ENCODE data around the gene HNRNPR. TPM values are rescaled to one million over a fixed set of nuclear protein-coding genes. Genes with fewer than 3 reads are reported as not detected.

HNRNPR gene
- total and polyA plus RNA-seq, 9 of the 15 experiments (the other 6 are each of a cell fraction or from before 2014, with no cell fraction given) = 80.9 to 372 (median 301) TPM

GRCh38 chr1:23263380-23263887 is 80.7 kb downstream of the HNRNPR start:
- H2AFZ ChIP-seq (ENCODE audit: low read depth, low read length) = no peak overlapping the region; the same call in 1 of the 2 replicates
- CTCF ChIA-PET (ENCODE audit: low intra/inter-chr PET ratio) = no interaction called here
- BruUV-seq (replicated peaks) = no TSS peak
- no peaks in the 10 kb centered on the region for H3K9me3 ChIP-seq (replicated peaks; ENCODE audit: control insufficient read depth, insufficient read depth, low read depth, low read length)
- H3K4me2 ChIP-seq (ENCODE audit: insufficient read depth, low read length) = no peak overlapping the region
- no peaks in the 10 kb centered on the region for H3K9me1 ChIP-seq (ENCODE audit: control insufficient read depth, insufficient read depth, low read length)
- FAIRE-seq (no peak), ATAC-seq (no peak; the same call in 2 of the 3 replicates), DNase-seq (ENCODE audit: extremely low read depth in 1 of 4, low spot score in 3 of 4) (no peak)
- H3K79me2 ChIP-seq (ENCODE audit: control insufficient read depth, insufficient read depth, low read length) = no peaks in the 10 kb centered on the region
- intact Hi-C loops (cut with micrococcal nuclease) = no loop called here
- no peak overlapping the region for H3K27ac ChIP-seq (ENCODE audit: extremely low read depth, low read depth, low read length)
- no peak overlapping the region for H3K4me3 ChIP-seq
- peaks cover 0 to 10% of the 10 kb centered on the region in 2 experiments; a peak in 3 of 5 replicates for H3K4me1 ChIP-seq (replicated peaks in 1 of 2; ENCODE audit: control insufficient read depth in 2 of 2, insufficient read depth in 2 of 2, low read length in 2 of 2)
- WGBS (ENCODE audit: insufficient coverage, low coverage, missing lambda C conversion rate) = 30% methylated on average over 3 of the region's 3 CpGs
- in situ Hi-C loops (cut with MboI) = no loop called here
- H3K27me3 ChIP-seq (ENCODE audit: control insufficient read depth in 2 of 2, insufficient read depth in 2 of 2, low read length in 2 of 2) = no peaks in the 10 kb centered on the region
- TF ChIP-seq ZNF431 (CRISPR knock-in tag; IDR thresholded peaks at IDR 0.05) = no peak
- TF ChIP-seq HDAC3 (IDR thresholded peaks at IDR 0.05; ENCODE audit: borderline replicate concordance, partially characterized antibody) = no peak
- TF ChIP-seq RERE (CRISPR knock-in tag; IDR thresholded peaks at IDR 0.05; ENCODE audit: borderline replicate concordance) = no peak
- no peak for TF ChIP-seq TRIM28 (IDR thresholded peaks at IDR 0.05)
- no peak for TF ChIP-seq DEAF1 (CRISPR knock-in tag; IDR thresholded peaks at IDR 0.05)
- TF ChIP-seq ZNF232 (CRISPR knock-in tag; IDR thresholded peaks at IDR 0.05) = no peak
- no peak for TF ChIP-seq DDX20 (tag; IDR thresholded peaks at IDR 0.05; ENCODE audit: low read depth)
- no peak for TF ChIP-seq MAFG (tag; conservative IDR thresholded peaks at IDR 0.05)
- no peak for TF ChIP-seq BMI1 (IDR thresholded peaks at IDR 0.05; ENCODE audit: low read length)
- no peak for TF ChIP-seq PCBP1 (IDR thresholded peaks at IDR 0.05; ENCODE audit: low read depth, low read length, poor library complexity, severe bottlenecking)
- no peak for TF ChIP-seq ZNF165 (CRISPR knock-in tag; IDR thresholded peaks at IDR 0.05; ENCODE audit: borderline replicate concordance)
- TF ChIP-seq ELF4 (CRISPR knock-in tag; IDR thresholded peaks at IDR 0.05) = no peak
- TF ChIP-seq, protein P1, sequence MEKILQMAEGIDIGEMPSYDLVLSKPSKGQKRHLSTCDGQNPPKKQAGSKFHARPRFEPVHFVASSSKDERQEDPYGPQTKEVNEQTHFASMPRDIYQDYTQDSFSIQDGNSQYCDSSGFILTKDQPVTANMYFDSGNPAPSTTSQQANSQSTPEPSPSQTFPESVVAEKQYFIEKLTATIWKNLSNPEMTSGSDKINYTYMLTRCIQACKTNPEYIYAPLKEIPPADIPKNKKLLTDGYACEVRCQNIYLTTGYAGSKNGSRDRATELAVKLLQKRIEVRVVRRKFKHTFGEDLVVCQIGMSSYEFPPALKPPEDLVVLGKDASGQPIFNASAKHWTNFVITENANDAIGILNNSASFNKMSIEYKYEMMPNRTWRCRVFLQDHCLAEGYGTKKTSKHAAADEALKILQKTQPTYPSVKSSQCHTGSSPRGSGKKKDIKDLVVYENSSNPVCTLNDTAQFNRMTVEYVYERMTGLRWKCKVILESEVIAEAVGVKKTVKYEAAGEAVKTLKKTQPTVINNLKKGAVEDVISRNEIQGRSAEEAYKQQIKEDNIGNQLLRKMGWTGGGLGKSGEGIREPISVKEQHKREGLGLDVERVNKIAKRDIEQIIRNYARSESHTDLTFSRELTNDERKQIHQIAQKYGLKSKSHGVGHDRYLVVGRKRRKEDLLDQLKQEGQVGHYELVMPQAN (IDR thresholded peaks at IDR 0.05; ENCODE audit: borderline replicate concordance) = no peak
- no peak for TF ChIP-seq ZNF408 (CRISPR knock-in tag; IDR thresholded peaks at IDR 0.05; ENCODE audit: low read depth)
- no peaks in the 10 kb centered on the region for H3K36me3 ChIP-seq (ENCODE audit: control insufficient read depth, insufficient read depth, low read length)
- no peaks in the 10 kb centered on the region for H4K20me1 ChIP-seq (replicated peaks; ENCODE audit: control insufficient read depth, insufficient read depth, low read length)
- H3K9ac ChIP-seq (ENCODE audit: insufficient read depth in 1 of 2, low read depth in 2 of 2, low read length in 2 of 2) = no peak overlapping the region
- POLR2A ChIA-PET = interaction anchor here (0.6 to 1.5 kb wide), 6 partner anchors 9 to 102 kb away, joined by 3 to 7 read pairs (median 4); no protein-coding TSS in a partner anchor

All from K562 (cell line).